Activated CD8-positive, alpha-beta memory T cell treated with anti-CD3 and anti-CD28 coated beads, Interleukin-2, amount 10 ng/mL, durations not matched to agents 7 days and 5 days (primary cell): ENCODE data around the gene PPP2R2C. TPM values are rescaled to one million over a fixed set of nuclear protein-coding genes. Genes with fewer than 3 reads are reported as not detected.

Source experiments
- ATAC-seq: fragments of 150-1000 bp; cut with Tn5 transposase; one replicate; pipeline ENCODE4 v1.10.0; 2021; ENCODE audit warnings: moderate library complexity
- CTCF ChIA-PET: fragments of 350-600 bp; sonication (Branson Sonifier 250); formaldehyde crosslinking; loops from one replicate; lab custom pipeline; 2021; ENCODE audit warnings: antibody characterized with exemption; lab: Charles Lee
- DNase-seq: peaks from one replicate; pipeline ENCODE4 v3.0.0-alpha.2; 2020
- H3K27ac Mint-ChIP-seq: one replicate; pipeline ENCODE4 v1.8.0; 2021; ENCODE audit warnings: mild to moderate bottlenecking, mixed read lengths
- H3K27me3 Mint-ChIP-seq: one replicate; pipeline ENCODE4 v1.8.0; 2021; ENCODE audit warnings: mixed read lengths
- H3K36me3 Mint-ChIP-seq: one replicate; pipeline ENCODE4 v1.8.0; 2021; ENCODE audit warnings: mild to moderate bottlenecking, mixed read lengths
- H3K4me1 Mint-ChIP-seq: one replicate; pipeline ENCODE4 v1.8.0; 2021; ENCODE audit warnings: mixed read lengths
- H3K4me3 Mint-ChIP-seq: one replicate; pipeline ENCODE4 v1.8.0; 2021; ENCODE audit warnings: mild to moderate bottlenecking, moderate library complexity, mixed read lengths
- H3K9me3 Mint-ChIP-seq: one replicate; pipeline ENCODE4 v1.8.0; 2022; ENCODE audit warnings: low read depth, mixed read lengths
- total RNA-seq, 2 experiments: library from RNA; stranded (reverse); gene quantifications; one replicate each; pipeline ENCODE4 v1.2.3, GENCODE V29; 2021

PPP2R2C gene
- total RNA-seq, 2 experiments from 2014 or later, result not detected

GRCh38 chr4:6293097-6293445 is 179.3 kb downstream of the PPP2R2C start:
- DNase-seq (no peak), ATAC-seq (no peak)
- Mint-ChIP-seq H3K27me3 (no peaks in the 10 kb centered on the region), H3K4me3 (no peak overlapping the region), H3K27ac (no peak overlapping the region), H3K9me3 (no peaks in the 10 kb centered on the region), H3K4me1 (no peaks in the 10 kb centered on the region), H3K36me3 (no peaks in the 10 kb centered on the region)
- CTCF ChIA-PET, result no interaction called here

GRCh38 chr4:6292376-6293096 is 179.9 kb downstream of the PPP2R2C start:
- no peak overlapping the region for H3K27ac Mint-ChIP-seq
- CTCF ChIA-PET, result no interaction called here
- no peaks in the 10 kb centered on the region for H3K4me1 Mint-ChIP-seq
- H3K9me3 Mint-ChIP-seq, result no peaks in the 10 kb centered on the region
- H3K4me3 Mint-ChIP-seq, result no peak overlapping the region
- ATAC-seq (no peak), DNase-seq (no peak)
- H3K36me3 Mint-ChIP-seq, result no peaks in the 10 kb centered on the region
- H3K27me3 Mint-ChIP-seq, result no peaks in the 10 kb centered on the region

DNA sequence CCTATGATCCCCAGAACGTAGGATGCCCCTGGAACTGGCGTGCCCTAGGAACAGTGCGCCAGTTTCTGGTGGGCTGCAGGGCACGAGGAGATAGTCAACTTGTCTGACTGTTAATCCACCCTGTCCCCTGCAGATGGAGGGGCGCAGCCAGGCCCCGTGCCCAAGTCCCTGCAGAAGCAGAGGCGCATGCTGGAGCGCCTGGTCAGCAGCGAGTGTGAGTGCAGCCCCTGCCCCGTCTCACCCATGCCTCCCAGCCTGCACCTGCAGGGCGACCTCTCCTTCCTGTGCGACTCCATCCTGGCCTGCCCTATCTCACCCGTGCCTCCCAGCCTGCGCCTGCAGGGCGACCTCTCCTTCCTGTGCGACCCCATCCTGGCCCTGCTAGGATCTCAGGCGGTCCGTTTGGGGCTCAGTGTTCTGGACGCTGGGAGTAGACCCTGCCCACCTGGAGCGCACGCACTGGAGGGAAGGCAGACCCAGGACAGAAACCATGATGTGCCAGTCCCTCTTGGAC is 180.6 kb downstream of the PPP2R2C start:
- Mint-ChIP-seq H3K4me1 (no peaks in the 10 kb centered on the region), H3K27me3 (no peaks in the 10 kb centered on the region)

DNA sequence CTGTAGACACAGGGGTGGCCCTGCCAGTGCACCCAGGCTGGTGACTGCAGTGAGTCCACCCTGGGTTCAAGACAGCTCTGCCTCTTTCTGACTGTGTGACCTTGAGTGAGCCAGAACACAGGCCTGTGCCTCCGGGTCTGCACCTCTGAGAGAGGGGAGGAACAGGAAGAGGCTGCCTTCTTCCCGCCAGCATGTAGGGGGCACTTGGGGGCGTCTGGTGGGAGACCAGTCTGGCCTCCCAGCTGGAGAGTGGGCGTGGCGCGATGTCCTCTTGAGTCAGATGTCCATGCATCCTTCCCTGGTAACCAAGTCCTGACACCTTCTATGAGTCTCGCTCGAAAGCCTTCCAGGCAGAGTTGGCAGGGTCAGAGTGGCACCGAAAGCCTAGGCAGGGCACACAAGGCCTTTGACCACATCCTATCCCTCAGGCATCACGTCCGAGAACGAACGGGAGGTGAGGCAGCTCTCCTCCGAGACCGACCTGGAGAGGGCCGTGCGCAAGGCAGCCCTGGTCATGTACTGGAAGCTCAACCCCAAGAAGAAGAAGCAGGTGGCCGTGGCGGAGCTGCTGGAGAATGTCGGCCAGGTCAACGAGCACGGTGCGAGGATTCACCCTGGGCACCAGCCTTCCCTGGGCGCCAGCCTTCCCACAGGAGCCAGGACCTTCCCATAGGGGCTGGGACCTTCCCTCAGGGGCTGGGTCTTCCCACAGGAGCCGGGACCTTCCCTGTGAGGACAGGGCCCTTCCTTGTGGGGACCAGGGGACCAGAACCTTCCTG is 181.5 kb downstream of the PPP2R2C start:
- ATAC-seq (no peak), DNase-seq (no peak)
- CTCF ChIA-PET, result no interaction called here
- Mint-ChIP-seq H3K27ac (no peak overlapping the region), H3K9me3 (no peaks in the 10 kb centered on the region), H3K4me3 (no peak overlapping the region), H3K4me1 (no peaks in the 10 kb centered on the region), H3K36me3 (no peaks in the 10 kb centered on the region), H3K27me3 (no peaks in the 10 kb centered on the region)

More for the DNA sequence above, 180.6 kb downstream of the PPP2R2C start:
- Mint-ChIP-seq H3K27ac (no peak overlapping the region), H3K9me3 (no peaks in the 10 kb centered on the region), H3K4me3 (no peak overlapping the region), H3K36me3 (no peaks in the 10 kb centered on the region)
- DNase-seq, result no peak
- ATAC-seq, result no peak
- CTCF ChIA-PET, result no interaction called here

GRCh38 chr4:6290256-6290655 is 182.2 kb downstream of the PPP2R2C start:
- Mint-ChIP-seq H3K4me3 (no peak overlapping the region), H3K9me3 (no peaks in the 10 kb centered on the region), H3K27ac (no peak overlapping the region), H3K27me3 (peaks cover 3% of the 10 kb centered on the region), H3K36me3 (no peaks in the 10 kb centered on the region), H3K4me1 (no peaks in the 10 kb centered on the region)
- no peak for ATAC-seq
- CTCF ChIA-PET, result no interaction called here
- DNase-seq, result no peak

- ATAC-seq (no peak), DNase-seq (no peak)
- H3K4me3 Mint-ChIP-seq, result no peak overlapping the region
- no peaks in the 10 kb centered on the region for H3K4me1 Mint-ChIP-seq
- H3K36me3 Mint-ChIP-seq, result no peaks in the 10 kb centered on the region
- CTCF ChIA-PET, result interaction anchor here (1.7 kb wide), 1 partner anchor 38 kb away, joined by 3 read pairs; no protein-coding TSS in a partner anchor
- H3K27me3 Mint-ChIP-seq, result peaks cover 3% of the 10 kb centered on the region
- H3K27ac Mint-ChIP-seq, result no peak overlapping the region
- no peaks in the 10 kb centered on the region for H3K9me3 Mint-ChIP-seq
These were observed 183.5 kb downstream of the PPP2R2C start for GRCh38 chr4:6288871-6289270.

- Mint-ChIP-seq H3K27ac (no peak overlapping the region), H3K27me3 (peaks cover 3% of the 10 kb centered on the region), H3K36me3 (no peaks in the 10 kb centered on the region), H3K9me3 (no peaks in the 10 kb centered on the region), H3K4me1 (no peaks in the 10 kb centered on the region), H3K4me3 (no peak overlapping the region)
- DNase-seq (no peak), ATAC-seq (no peak)
- CTCF ChIA-PET, result interaction anchor here (1.7 kb wide), 1 partner anchor 37 kb away, joined by 3 read pairs; no protein-coding TSS in a partner anchor
These were observed 184.1 kb downstream of the PPP2R2C start for GRCh38 chr4:6288342-6288741.

GRCh38 chr4:6287017-6287788 is 185.2 kb downstream of the PPP2R2C start:
- H3K4me1 Mint-ChIP-seq, result no peaks in the 10 kb centered on the region
- CTCF ChIA-PET, result interaction anchor here (0.7 kb wide), 1 partner anchor 11 kb away, joined by 4 read pairs; no protein-coding TSS in a partner anchor
- no peaks in the 10 kb centered on the region for H3K36me3 Mint-ChIP-seq
- no peak for ATAC-seq
- peaks cover 3% of the 10 kb centered on the region for H3K27me3 Mint-ChIP-seq
- DNase-seq, result no peak
- H3K9me3 Mint-ChIP-seq, result no peaks in the 10 kb centered on the region
- no peak overlapping the region for H3K4me3 Mint-ChIP-seq
- no peak overlapping the region for H3K27ac Mint-ChIP-seq

DNA sequence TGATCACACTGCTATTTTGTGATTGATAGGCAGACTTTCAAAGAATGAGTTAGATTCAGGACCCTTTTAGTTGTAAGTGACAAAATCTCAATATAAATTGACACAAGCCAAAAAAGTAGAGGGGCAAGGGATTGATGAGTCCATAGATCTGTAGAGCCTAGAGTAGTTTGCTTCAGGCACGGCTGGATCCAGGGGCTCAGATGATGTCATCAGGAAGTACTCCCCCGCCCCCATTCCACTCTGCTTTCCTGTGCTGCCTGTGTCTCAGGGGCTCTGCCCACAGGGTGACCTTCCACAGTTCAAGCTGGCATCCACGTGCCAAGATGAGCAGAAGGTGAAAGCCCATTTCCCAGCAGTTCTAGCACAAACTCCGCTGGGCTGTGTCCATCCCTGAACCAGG is 189.1 kb downstream of the PPP2R2C start:
- DNase-seq (no peak), ATAC-seq (no peak)
- no peak overlapping the region for H3K4me3 Mint-ChIP-seq
- no peaks in the 10 kb centered on the region for H3K9me3 Mint-ChIP-seq
- H3K27ac Mint-ChIP-seq, result no peak overlapping the region
- H3K27me3 Mint-ChIP-seq, result peaks cover 3% of the 10 kb centered on the region
- CTCF ChIA-PET, result no interaction called here
- peaks cover 11% of the 10 kb centered on the region for H3K4me1 Mint-ChIP-seq
- H3K36me3 Mint-ChIP-seq, result no peaks in the 10 kb centered on the region

DNA sequence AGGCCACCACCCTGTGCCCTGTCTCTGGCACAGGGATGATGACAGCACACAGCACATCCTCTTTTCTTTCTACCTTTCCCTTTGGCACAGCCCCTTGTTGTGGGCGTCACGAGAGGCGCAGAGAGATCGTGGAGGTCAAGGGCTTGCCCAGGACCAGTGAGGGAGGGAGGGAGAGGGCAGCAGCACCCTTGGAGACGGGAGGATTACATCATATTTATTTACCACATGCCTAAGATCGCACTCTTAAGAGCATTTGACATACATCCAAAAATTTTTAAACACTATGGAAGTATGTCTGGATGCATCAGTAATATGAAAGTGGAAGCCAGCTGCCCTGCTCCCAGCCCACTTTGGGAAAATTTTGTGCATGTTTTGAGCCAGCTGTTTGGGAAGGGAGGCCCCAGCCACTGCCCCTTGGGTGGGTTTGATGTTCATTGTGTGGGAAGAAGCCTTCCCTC is 190.1 kb downstream of the PPP2R2C start:
- Mint-ChIP-seq H3K9me3 (no peaks in the 10 kb centered on the region), H3K4me1 (peaks cover 14% of the 10 kb centered on the region), H3K4me3 (no peak overlapping the region), H3K36me3 (no peaks in the 10 kb centered on the region), H3K27ac (no peak overlapping the region), H3K27me3 (peaks cover 3% of the 10 kb centered on the region)
- no peak for ATAC-seq
- CTCF ChIA-PET, result no interaction called here
- no peak for DNase-seq

GRCh38 chr4:6281436-6282313 is 190.7 kb downstream of the PPP2R2C start:
- Mint-ChIP-seq H3K36me3 (no peaks in the 10 kb centered on the region), H3K27me3 (peaks cover 7% of the 10 kb centered on the region), H3K4me3 (no peak overlapping the region), H3K9me3 (no peaks in the 10 kb centered on the region), H3K27ac (no peak overlapping the region), H3K4me1 (peaks cover 14% of the 10 kb centered on the region)
- ATAC-seq, result no peak
- CTCF ChIA-PET, result no interaction called here
- no peak for DNase-seq

DNA sequence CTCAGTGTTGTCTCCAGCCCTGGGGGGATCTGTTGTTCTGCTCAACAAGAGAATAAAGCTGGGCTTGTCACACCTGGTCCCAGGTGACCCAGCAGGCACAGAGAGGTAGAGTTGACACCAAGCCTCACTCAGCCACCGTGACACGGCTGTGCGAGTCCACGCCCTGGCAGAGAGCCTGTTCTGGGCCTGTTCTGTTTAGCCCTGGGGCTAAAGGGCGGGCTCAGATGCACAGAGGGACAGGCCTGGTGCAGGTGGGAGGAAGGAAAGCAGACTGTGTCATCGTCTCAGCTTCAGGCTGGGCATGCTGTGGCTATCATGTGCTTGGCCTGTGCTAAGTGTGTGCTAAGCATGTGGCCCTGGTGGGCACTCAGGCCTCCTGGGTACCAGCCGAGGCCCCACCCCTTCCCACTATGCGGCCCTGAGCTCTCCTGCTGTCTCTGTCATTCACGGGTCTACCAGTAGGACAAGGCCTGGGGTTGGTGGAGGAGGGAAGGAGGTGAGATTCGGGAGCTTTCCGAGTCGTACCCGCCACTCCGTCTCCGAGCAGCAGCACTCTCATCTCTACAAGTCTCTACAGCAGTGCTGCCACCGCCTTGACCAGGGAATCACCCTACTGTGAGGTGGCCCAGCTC is 191.9 kb downstream of the PPP2R2C start:
- Mint-ChIP-seq H3K4me1 (peaks cover 14% of the 10 kb centered on the region), H3K4me3 (no peak overlapping the region), H3K36me3 (no peaks in the 10 kb centered on the region), H3K9me3 (no peaks in the 10 kb centered on the region), H3K27me3 (peaks cover 8% of the 10 kb centered on the region), H3K27ac (no peak overlapping the region)
- ATAC-seq (no peak), DNase-seq (no peak)
- CTCF ChIA-PET, result interaction anchor here (1.3 to 2.4 kb wide), 2 partner anchors 30 to 48 kb away, joined by 3 to 8 read pairs; no protein-coding TSS in a partner anchor
